Left lung (tissue), 10 donors: ENCODE measurements around the gene UBE2E2. TPM values are rescaled to one million over a fixed set of nuclear protein-coding genes. Genes with fewer than 3 reads are reported as not detected.
A peak's percentile ranks its signal among the peaks of the same experiment; 100 is the strongest.

Experiments used
- ATAC-seq: fragments of 200-7000 bp; cut with Tn5 transposase; one replicate; pipeline ENCODE4 v1.9.1; 2020; ENCODE audit warnings: moderate library complexity
- DNase-seq, 4 donors: peaks; one replicate each; pipeline ENCODE4 v3.0.0-alpha.2; 2013 to 2020
- H3K27ac ChIP-seq, 2 donors: fragments of 200-600 bp; sonication (generic) in 1 of 2; one replicate each; pipeline versions ENCODE4 v1.5.0 to v1.8.0; 2020 to 2021
- H3K27me3 ChIP-seq, 2 donors: fragments of 200-600 bp; sonication (generic) in 1 of 2; one replicate each; pipeline versions ENCODE4 v1.5.0 to v1.8.0; 2020 to 2021
- H3K36me3 ChIP-seq, 2 donors: fragments of 200-600 bp; sonication (generic) in 1 of 2; one replicate each; pipeline versions ENCODE4 v1.5.0 to v1.8.0; 2020 to 2021
- H3K4me1 ChIP-seq, 2 donors: fragments of 200-600 bp; one replicate each; pipeline ENCODE4 v1.8.0; 2021
- H3K4me3 ChIP-seq, 2 donors: fragments of 200-600 bp; sonication (generic) in 1 of 2; one replicate each; pipeline versions ENCODE4 v1.5.0 to v1.8.0; 2020 to 2021; ENCODE audit warnings: mild to moderate bottlenecking in 1 of 2
- H3K9me3 ChIP-seq, 2 donors: fragments of 200-600 bp; sonication (generic) in 1 of 2; one replicate each; pipeline versions ENCODE4 v1.5.0 to v1.8.0; 2020 to 2021
- CTCF ChIP-seq, 2 donors: fragments of 200-600 bp; sonication (generic) in 1 of 2; IDR thresholded peaks; one replicate each; pipeline versions ENCODE4 v1.5.0 to v1.8.0; 2021; ENCODE audit warnings: antibody characterized with exemption in 2 of 2
- intact Hi-C, 2 donors: fragments of 100-400 bp; cut with DNase I; formaldehyde crosslinking; loops; one replicate each; pipeline versions ENCODE4 v1.11.2 to v1.14.2; 2022
- polyA plus RNA-seq, 6 donors: library from polyadenylated mRNA; unstranded; fragments of 120-200 nt; gene quantifications; one replicate each; pipeline ENCODE4 v1.2.1, GENCODE V29; 2013; ENCODE audit not compliant: insufficient read length in 6 of 6
- total RNA-seq, 2 donors: library from RNA; stranded (reverse); fragmentation: NEBNext Ultra II Directional; extraction: Animal tissue kit (Norgen Biotek cat#: 25700); gene quantifications; one replicate each; pipeline ENCODE4 v1.2.1, GENCODE V29; 2021
- donor health status: DM: no; HTN: yes; CAD: no.
- donor health status: DM: no; HTN: no; CAD: no.

The UBE2E2 gene
- total and polyA plus RNA-seq, 8 donors, result 42.3 to 55.6 (median 47.5) TPM

DNA sequence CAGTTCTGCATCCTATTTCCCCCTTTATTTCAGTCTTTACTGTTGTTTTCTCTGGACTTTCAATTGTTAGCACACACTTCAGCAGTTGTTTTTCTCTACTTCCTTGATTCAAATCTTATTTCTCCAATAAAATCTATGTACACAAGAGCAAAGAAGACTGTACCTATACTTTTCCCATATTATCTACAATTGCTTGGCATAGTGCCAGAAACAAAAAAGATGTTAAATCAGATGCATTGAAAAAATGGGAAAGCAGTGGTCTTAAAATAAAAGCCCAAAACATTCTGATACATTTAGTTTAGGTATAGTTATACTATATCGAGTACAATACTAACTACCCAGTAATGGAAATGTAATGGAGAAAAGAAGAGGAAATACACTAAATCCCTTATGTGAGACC lies 265.1 kb downstream of the UBE2E2 start:
- no peak for ATAC-seq
- intact Hi-C loops, result no loop called here
- Histone ChIP-seq H3K27me3 (no peaks in the 10 kb centered on the region), H3K4me3 (no peak overlapping the region), H3K9me3 (peaks cover 0 to 10% of the 10 kb centered on the region in 2 donors), H3K4me1 (no peaks in the 10 kb centered on the region), H3K36me3 (no peaks in the 10 kb centered on the region), H3K27ac (no peak overlapping the region)
- TF ChIP-seq CTCF (IDR thresholded peaks at IDR 0.05), result no peak
- no peak for DNase-seq

DNA sequence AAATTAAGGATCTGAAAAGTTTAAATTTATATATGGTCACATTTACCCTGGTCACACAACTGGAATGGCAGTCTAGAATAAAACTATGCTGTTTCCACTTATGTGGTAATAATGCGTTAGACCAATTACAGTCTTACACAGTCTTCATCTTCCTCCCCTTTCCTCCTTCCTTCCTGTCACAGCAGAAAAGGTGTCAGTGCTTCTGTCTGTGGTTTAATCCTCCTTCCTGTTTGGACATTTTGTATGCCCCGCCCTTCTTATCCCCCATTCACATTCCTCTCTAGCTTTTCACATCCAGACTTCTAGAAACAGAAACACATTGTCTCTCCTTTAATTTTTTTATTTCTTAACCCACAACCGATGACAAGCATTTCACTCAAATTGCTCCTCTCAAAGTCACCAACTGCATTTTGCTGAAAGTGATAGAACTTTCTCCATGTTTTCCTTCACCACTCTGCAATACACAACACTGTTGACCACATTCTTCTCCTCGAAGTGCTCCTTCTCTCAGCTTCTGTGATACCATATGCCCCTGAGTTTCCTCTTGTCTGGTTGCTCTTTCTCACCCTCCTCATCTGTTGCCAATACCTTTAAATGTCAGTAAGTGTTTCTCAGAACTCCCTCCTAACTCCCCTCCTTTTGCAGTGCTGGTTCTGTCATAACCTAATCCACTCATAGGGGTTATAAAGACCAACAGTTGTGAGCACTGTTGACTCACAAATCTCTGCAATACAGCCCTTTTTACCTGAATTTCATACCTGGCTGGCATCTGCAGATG lies 271.6 kb downstream of the UBE2E2 start:
- intact Hi-C loops, result no loop called here
- DNase-seq (no peak), ATAC-seq (no peak)
- TF ChIP-seq CTCF (IDR thresholded peaks at IDR 0.05), result no peak
- Histone ChIP-seq H3K27me3 (no peaks in the 10 kb centered on the region), H3K4me1 (no peaks in the 10 kb centered on the region), H3K27ac (no peak overlapping the region), H3K9me3 (peaks cover 0 to 21% of the 10 kb centered on the region in 2 donors), H3K36me3 (peaks cover 0 to 4% of the 10 kb centered on the region in 2 donors), H3K4me3 (no peak overlapping the region)

DNA sequence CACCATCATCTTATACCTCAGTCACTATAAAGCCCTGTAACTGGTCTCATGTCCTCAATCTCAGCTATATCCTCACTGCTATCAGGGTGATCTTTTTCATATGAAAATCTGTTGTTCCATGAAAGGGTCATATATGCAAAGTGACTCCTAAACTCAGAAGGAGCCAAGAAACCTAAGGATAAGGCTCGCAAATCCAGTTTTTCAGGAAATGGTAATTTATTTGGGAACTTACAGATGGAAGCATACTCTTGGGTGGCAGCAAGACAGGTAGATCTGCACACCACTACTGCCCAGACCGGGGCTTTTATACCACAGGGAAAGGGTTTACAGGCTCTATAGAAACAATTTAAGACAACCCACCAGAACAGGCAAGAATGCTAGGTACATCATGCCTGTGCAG lies 272.3 kb downstream of the UBE2E2 start:
- no peak for DNase-seq

GRCh38 chr3:23479026-23479425 lies 275.9 kb downstream of the UBE2E2 start:
- intact Hi-C loops, result no loop called here

More for the DNA sequence above, 272.3 kb downstream of the UBE2E2 start:
- Histone ChIP-seq H3K27ac (no peak overlapping the region), H3K27me3 (no peaks in the 10 kb centered on the region), H3K4me1 (no peaks in the 10 kb centered on the region), H3K36me3 (peaks cover 0 to 4% of the 10 kb centered on the region in 2 donors), H3K4me3 (no peak overlapping the region), H3K9me3 (peaks cover 0 to 27% of the 10 kb centered on the region in 2 donors)
- no peak for TF ChIP-seq CTCF (IDR thresholded peaks at IDR 0.05)
- intact Hi-C loops, result no loop called here
- no peak for ATAC-seq

More at GRCh38 chr3:23479026-23479425, 275.9 kb downstream of the UBE2E2 start:
- no peak for ATAC-seq
- DNase-seq, result peak in 1 of 4 donors; percentile 24
- peaks cover 0 to 4% of the 10 kb centered on the region in 2 donors for H3K36me3 ChIP-seq
- no peak overlapping the region for H3K4me3 ChIP-seq
- H3K4me1 ChIP-seq, result no peaks in the 10 kb centered on the region
- no peaks in the 10 kb centered on the region for H3K27me3 ChIP-seq
- peaks cover 0 to 23% of the 10 kb centered on the region in 2 donors for H3K9me3 ChIP-seq
- no peak overlapping the region for H3K27ac ChIP-seq
- TF ChIP-seq CTCF (IDR thresholded peaks at IDR 0.05), result no peak
